Activated T-helper 9 cell treated with anti-CD3 and anti-CD28 coated beads, Interleukin-2, amount 50 U/mL, for 16 hours (primary cell): ENCODE measurements around the gene GLMP.

Experiments used
- DNase-seq: peaks from one replicate; pipeline ENCODE4 v3.0.0-alpha.2; 2020; ENCODE audit warnings: low read depth

GLMP gene

GRCh38 chr1:156248323-156248683, 47.2 kb downstream of the GLMP start:
- no peak for DNase-seq

DNA sequence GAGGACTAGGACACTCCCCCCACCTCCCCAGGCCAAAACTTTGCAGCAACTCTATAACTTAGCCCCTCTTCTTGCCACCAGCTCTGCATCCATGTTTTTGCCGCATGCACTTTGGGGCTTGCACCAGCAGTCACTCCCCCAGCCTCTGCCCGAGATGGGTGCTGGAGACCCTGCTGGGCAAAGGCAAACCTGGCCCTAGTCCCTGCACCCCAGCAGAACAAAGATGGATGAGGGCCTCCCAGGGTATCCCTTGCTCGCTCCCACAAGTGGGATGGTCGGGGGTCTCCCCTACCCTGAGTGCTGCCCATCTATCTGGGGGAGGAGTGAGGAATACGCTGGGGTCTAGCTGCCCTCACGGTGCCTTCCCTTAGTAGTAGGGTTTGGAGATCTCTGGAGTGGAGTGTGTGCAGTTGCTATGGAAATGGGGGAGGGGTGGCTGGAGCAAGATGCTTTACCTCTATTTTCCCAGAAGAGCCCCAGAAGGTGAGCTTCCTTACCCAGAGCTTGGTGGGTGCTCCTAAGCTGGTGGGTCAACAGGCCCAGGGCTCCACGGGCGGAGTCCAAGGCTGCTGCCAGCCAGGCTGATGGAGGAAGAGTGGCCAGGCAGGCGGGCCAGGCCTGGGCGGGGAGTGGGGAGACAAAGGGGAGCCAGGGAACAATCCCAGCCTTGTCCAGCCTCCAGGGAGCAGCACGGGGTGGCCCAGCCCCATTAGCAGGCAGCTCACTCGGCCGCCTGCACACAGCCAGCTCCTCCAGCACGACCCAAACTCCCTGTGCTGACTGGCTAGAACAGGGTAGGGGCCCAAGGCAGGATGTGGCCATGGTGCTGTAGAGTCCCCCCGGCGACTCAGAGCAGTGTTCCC, 47.8 kb downstream of the GLMP start, which contains the start of gene PAQR6:
Gene PAQR6, minus strand, starts transcription at position 597 of the 863 bp plus-strand sequence. CDS start 1,325 bp downstream, outside the sequence.
- no peak for DNase-seq

- DNase-seq = no peak
These were observed 48.6 kb downstream of the GLMP start for GRCh38 chr1:156246781-156247459.

DNA sequence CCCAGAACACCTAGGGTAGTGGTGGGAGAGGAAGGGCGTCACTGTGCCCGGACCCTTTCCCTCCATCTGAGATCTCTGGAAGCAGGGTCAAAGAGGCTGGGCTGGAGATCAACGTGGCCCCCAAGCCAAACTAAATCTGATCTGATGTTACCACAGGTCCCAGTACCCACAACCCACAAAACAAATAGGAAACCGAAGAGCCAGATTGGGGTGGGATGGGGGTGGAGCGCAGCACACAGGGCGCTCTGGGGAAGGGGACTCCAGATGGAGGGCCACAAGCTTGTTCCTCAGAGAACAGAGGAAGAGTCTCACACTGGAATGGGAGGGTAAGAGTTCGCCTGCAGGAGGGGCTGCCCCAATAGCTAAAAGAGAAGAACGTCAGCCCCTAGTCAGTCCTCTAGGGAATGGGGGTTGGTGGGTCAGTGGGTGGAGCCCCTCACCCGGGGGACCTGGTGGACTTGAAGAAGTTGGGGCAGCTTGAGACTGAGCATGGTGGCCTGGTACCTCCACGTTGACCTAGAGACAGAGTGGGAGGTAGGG, 49.2 kb downstream of the GLMP start:
- no peak for DNase-seq

DNA sequence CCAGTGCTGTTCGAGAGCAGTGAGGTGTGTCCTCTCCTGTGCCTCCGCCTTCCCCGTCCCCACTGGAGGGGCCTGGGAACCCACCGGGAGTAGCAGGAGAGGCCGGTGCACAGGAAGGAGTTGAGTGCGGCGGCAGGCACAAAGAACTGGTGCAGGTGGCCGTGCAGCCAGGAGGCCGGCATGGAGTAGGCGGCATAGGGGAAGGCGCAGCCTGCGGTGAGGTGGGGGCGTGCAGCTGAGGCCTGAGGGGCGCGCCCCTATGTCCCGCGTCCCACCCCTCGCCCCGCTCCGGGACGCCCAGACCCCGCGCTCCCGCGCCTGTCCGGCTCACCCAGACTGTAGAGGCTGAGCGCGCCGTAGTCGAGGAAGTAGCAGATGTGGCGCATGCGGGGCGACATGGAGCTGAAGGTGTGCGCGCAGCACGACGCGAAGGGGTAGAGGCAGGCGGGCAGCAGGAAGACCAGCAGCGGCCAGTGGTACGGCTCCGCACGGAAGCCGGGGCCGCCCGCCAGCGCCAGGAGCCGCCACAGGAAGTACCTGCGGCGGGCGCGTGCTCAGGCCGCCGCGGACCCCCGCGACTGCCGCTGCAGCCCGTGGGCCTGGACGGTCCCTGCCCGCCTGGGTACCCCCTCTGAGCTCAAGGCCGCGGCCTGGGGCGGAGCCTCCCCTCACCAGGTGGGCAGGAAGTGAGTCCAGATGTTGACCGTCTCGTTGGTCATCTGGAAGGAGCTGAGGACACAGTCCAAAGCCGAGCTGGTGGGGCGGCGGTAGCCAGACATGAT, 49.8 kb downstream of the GLMP start:
- DNase-seq = peak; percentile 15

DNA sequence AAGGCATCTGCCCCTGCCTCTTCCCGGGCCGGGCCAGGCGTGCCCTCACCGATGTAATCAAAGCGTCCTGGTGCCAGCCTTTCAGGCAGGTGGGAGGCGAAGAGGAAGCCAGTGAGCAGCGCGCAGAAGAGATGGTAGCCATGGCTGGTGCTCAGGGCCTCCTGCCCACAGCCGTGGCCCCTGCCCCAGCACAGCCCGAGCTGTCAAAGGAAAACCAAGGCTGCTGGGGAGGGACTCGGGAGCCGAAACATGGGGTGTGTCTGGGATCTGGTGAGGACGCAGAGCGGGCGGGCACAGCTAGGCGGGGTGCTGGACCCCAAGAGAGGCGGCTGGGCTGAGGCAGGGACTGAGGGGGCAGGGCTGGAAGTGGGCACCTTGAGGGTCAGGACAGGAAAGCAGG, 50.8 kb downstream of the GLMP start:
- DNase-seq = no peak

GRCh38 chr1:156244126-156244525, 51.4 kb downstream of the GLMP start:
- no peak for DNase-seq

- no peak for DNase-seq
These were observed 52.7 kb downstream of the GLMP start for GRCh38 chr1:156242738-156243137.
